Esophagus (tissue), 2 donors: ENCODE data around the gene KCNIP3. TPM values are rescaled to one million over a fixed set of nuclear protein-coding genes. Genes with fewer than 3 reads are reported as not detected.
A peak's percentile ranks its signal among the peaks of the same experiment; 100 is the strongest.

ENCODE experiments used
- H3K27ac ChIP-seq, 2 donors: one replicate each; pipeline ENCODE4 v1.5.1; 2013; ENCODE audit warnings: low read depth in 2 of 2, mild to moderate bottlenecking in 2 of 2, inconsistent platforms in 1 of 2, low read length in 1 of 2, moderate library complexity in 1 of 2
- H3K27me3 ChIP-seq, 2 donors: one replicate each; pipeline ENCODE4 v1.6.1; 2013; ENCODE audit warnings: low read length in 2 of 2, control low read depth in 1 of 2, mild to moderate bottlenecking in 1 of 2; ENCODE audit not compliant: insufficient read depth in 2 of 2, control insufficient read depth in 1 of 2
- H3K36me3 ChIP-seq, 2 donors: one replicate each; pipeline ENCODE4 v1.6.1; 2013; ENCODE audit warnings: low read length in 1 of 2; ENCODE audit not compliant: control insufficient read depth in 2 of 2, insufficient read depth in 2 of 2
- H3K4me1 ChIP-seq, 2 donors: one replicate each; pipeline ENCODE4 v1.6.1; 2013; ENCODE audit warnings: low read length in 1 of 2; ENCODE audit not compliant: control insufficient read depth in 2 of 2, insufficient read depth in 2 of 2
- H3K4me3 ChIP-seq, 2 donors: one replicate each; pipeline ENCODE4 v1.5.1; 2013; ENCODE audit warnings: low read length in 2 of 2, mild to moderate bottlenecking in 2 of 2, low read depth in 1 of 2, moderate library complexity in 1 of 2
- H3K9me3 ChIP-seq, 2 donors: one replicate each; pipeline ENCODE4 v1.6.1; 2013; ENCODE audit warnings: mild to moderate bottlenecking in 2 of 2, low read depth in 1 of 2, low read length in 1 of 2, moderate library complexity in 1 of 2; ENCODE audit not compliant: control insufficient read depth in 2 of 2, insufficient read depth in 1 of 2
- WGBS, 2 donors: extraction: QIAGEN DNeasy Blood & Tissue Kit; methylation state at CpG; one replicate each; pipeline ENCODE4 v1.1.7; 2013; 5-methylcytosine and 5-hydroxymethylcytosine counted together
- polyA plus RNA-seq, 2 donors: library from polyadenylated mRNA; stranded (reverse); fragments of 200-250 nt; gene quantifications; one replicate each; pipeline ENCODE4 v1.2.3, GENCODE V29; 2013
- donor health status: healthy with polysubstance abuse.
- donor health status: Bipolar disorder and iron deficiency.

Gene KCNIP3
- polyA plus RNA-seq, 2 donors = 2.0 to 2.2 TPM

DNA sequence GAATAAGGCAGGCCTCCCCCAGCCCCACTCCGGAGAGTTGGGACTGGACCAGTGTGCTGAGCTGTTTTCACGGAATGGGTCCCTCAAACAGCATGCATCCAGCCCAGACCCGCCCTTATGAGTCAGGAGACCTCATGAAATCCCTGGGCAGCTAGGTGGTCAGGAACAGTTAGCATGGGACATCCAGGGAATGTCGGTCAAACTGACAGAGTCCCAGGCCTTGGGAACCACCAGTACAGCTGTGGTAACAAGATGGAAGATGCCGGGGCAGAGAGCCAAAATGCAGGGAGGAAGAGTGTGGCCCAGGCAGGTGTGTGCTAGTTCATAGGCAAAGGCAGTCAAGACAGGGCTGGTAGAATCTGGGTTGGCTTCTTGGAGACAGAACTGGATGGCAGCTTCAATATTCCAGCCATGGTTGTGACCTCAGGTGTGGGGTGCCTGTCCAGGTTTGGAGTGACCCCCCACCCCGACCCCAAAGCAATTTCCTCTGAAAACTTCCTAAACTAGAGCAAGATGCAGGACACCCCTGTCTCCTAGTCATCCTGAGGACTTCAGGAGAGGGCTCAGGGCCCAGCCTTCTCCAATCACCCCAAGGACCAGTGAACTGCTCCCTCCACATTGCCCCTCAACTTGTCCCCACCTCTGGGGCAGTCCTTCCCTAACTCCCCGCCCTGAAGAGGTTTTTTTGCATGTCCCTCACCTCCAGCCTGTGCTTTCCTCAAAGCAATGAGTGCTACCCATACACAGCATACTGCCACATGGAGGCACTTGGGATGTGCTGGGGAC, 46.5 kb downstream of the KCNIP3 start:
- peaks cover 0 to 5% of the 10 kb centered on the region in 2 donors for H3K4me1 ChIP-seq
- H3K36me3 ChIP-seq = no peaks in the 10 kb centered on the region
- H3K4me3 ChIP-seq = no peak overlapping the region
- peaks cover 0 to 7% of the 10 kb centered on the region in 2 donors for H3K27me3 ChIP-seq
- H3K27ac ChIP-seq = no peak overlapping the region
- peaks cover 0 to 2% of the 10 kb centered on the region in 2 donors for H3K9me3 ChIP-seq
- 79 to 85% methylated on average over 7 of the region's 7 CpGs for WGBS, 2 donors

DNA sequence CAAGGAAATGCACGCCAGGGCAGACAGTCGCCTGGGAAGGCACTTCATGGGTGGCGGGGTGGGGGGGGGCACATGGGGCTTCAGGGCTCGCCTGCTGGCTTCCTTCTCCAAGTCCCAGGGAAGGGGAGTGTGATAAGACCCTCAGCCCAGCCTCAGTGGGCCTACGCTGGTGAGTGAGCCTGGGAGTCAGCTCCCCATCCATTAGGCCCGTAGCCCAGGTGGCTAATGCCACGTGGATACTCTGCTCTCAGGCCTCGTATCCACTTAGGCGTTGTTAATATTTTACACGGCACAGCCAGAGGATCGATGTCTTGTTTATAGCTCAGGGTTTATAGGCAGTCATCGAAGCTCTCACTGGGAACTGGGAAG, 47.1 kb downstream of the KCNIP3 start:
- H3K27ac ChIP-seq = no peak overlapping the region
- peaks cover 0 to 7% of the 10 kb centered on the region in 2 donors for H3K27me3 ChIP-seq
- H3K9me3 ChIP-seq = peaks cover 0 to 2% of the 10 kb centered on the region in 2 donors
- peaks cover 0 to 5% of the 10 kb centered on the region in 2 donors for H3K4me1 ChIP-seq
- H3K36me3 ChIP-seq = no peaks in the 10 kb centered on the region
- WGBS, 2 donors = 76 to 88% methylated on average over 12 of the region's 12 CpGs
- H3K4me3 ChIP-seq = no peak overlapping the region

DNA sequence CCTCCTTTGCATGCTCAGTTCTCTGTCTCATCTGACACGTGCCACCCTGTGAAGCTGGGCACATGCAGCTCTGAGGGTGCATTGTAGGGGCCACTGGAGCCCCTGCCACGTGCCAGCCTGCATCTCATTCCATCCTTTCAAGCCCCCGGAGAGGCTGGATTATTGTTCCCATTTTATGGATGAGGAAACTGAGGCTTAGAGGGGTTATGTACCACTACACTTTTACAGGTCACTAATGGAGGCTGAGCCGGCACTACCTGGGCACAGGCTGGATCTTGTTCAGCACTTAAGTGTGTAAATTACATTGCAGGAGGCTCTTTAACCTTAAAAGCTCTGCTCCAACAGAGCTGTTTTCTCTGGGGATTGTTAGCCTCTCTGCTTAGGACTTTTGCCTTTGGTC, 47.5 kb downstream of the KCNIP3 start:
- Histone ChIP-seq H3K27me3 (peaks cover 0 to 7% of the 10 kb centered on the region in 2 donors), H3K9me3 (peaks cover 0 to 2% of the 10 kb centered on the region in 2 donors), H3K27ac (no peak overlapping the region), H3K4me1 (peaks cover 0 to 5% of the 10 kb centered on the region in 2 donors), H3K4me3 (no peak overlapping the region), H3K36me3 (no peaks in the 10 kb centered on the region)
- 80 to 84% methylated on average over 4 of the region's 4 CpGs for WGBS, 2 donors

DNA sequence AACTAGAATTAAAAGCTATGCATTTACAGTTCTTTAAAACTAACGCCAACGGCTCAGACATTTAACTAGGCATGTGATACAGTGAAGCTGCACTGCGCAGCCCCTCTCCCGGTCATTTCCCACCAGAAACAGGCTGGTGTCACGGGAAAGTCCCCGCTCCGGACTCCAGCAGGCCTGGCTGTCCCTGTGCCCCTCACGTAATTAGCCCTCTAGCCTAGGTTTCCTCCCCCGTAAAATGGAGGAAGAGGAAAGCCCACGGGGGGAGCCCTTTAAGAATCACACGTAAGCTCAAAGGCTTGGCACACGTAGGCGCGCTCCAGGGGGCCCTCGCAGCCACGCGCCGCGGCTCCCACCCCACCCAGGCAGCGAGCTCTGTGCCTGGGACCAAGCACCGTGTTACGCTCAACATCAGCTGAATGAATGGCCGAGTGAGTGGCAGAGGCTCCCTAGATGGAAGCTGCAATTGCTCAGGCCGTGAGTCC, 48.0 kb downstream of the KCNIP3 start:
- H3K4me1 ChIP-seq = peaks cover 0 to 5% of the 10 kb centered on the region in 2 donors
- H3K9me3 ChIP-seq = peaks cover 0 to 2% of the 10 kb centered on the region in 2 donors
- H3K36me3 ChIP-seq = no peaks in the 10 kb centered on the region
- WGBS, 2 donors = 14 to 20% methylated on average over 24 of the region's 24 CpGs
- peak overlapping the region in 1 of 2 donors; percentile 47 for H3K4me3 ChIP-seq
- peaks cover 0 to 7% of the 10 kb centered on the region in 2 donors for H3K27me3 ChIP-seq
- peak overlapping the region in 1 of 2 donors; percentile 3 for H3K27ac ChIP-seq

DNA sequence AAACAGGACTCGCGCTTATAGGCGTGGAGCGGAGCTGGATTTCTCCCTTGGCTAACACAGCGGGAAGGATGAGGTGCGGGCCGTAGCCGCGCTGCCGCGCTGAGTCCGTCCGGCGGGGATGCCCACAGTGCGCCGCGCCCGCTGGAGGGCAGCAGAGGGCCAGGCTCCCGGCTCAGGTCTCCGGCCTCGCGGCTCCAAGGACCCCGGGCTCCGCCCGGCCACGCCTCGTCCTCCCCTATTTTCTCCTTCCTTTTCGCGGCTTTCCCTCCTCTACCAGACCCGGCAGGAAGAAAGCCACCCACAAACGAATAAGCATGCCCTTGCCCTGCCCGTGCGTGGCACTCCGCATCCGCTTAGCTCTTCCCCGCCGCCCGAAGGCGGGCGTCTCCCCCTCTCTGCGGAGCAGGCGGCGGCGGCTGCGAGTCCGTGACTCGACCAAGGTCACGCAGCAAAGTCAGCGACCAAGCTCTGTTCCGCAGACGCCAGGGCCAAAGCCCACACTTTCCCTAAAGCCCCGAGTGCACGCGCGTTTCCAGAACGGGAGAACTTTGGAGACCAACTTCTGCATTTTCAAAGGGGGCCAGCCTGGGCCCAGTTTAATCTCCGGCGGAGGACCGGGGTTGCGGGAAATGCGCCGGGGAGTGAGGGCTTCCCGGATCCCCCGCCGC, 48.5 kb downstream of the KCNIP3 start:
- Histone ChIP-seq H3K27ac (peak overlapping the region; percentile 18 to 68), H3K4me3 (peak overlapping the region; percentile 47 to 50), H3K27me3 (peaks cover 0 to 3% of the 10 kb centered on the region in 2 donors), H3K9me3 (peaks cover 0 to 2% of the 10 kb centered on the region in 2 donors), H3K36me3 (no peaks in the 10 kb centered on the region), H3K4me1 (peaks cover 0 to 5% of the 10 kb centered on the region in 2 donors)
- 1% methylated on average over 54 to 65 of the region's 65 CpGs for WGBS, 2 donors

DNA sequence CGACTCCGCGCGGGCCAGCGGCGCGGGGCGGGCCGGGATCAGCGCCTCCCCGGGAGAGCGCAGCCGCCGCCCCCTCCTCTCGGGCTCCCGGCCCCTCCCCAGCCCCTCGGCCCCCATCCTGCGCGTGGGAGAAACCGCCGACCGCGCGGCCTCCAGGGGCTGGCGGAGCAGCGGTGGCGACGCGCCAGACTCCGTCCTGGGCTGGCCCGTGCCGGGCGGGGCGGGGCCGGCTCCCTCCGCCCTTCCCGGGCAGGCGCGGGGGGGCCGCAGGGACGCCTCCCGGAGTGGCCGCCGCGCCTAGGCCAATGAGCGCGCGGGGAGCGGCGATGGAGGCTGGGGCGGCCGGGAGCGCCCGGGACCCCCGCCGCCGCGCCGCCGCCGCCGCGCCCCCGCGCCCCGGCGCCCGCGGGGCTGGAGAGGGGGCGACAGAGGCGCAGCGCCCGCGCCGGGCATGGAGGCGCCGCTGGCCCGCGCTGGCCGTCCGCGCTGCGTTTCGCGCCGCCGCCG, 49.1 kb downstream of the KCNIP3 start:
- no peaks in the 10 kb centered on the region for H3K36me3 ChIP-seq
- WGBS, 2 donors = 0 to 1% methylated on average over 44 to 88 of the region's 88 CpGs
- peak overlapping the region; percentile 18 to 68 for H3K27ac ChIP-seq
- H3K4me3 ChIP-seq = peak overlapping the region; percentile 47 to 50
- no peaks in the 10 kb centered on the region for H3K27me3 ChIP-seq
- peaks cover 0 to 5% of the 10 kb centered on the region in 2 donors for H3K4me1 ChIP-seq
- peaks cover 0 to 2% of the 10 kb centered on the region in 2 donors for H3K9me3 ChIP-seq

DNA sequence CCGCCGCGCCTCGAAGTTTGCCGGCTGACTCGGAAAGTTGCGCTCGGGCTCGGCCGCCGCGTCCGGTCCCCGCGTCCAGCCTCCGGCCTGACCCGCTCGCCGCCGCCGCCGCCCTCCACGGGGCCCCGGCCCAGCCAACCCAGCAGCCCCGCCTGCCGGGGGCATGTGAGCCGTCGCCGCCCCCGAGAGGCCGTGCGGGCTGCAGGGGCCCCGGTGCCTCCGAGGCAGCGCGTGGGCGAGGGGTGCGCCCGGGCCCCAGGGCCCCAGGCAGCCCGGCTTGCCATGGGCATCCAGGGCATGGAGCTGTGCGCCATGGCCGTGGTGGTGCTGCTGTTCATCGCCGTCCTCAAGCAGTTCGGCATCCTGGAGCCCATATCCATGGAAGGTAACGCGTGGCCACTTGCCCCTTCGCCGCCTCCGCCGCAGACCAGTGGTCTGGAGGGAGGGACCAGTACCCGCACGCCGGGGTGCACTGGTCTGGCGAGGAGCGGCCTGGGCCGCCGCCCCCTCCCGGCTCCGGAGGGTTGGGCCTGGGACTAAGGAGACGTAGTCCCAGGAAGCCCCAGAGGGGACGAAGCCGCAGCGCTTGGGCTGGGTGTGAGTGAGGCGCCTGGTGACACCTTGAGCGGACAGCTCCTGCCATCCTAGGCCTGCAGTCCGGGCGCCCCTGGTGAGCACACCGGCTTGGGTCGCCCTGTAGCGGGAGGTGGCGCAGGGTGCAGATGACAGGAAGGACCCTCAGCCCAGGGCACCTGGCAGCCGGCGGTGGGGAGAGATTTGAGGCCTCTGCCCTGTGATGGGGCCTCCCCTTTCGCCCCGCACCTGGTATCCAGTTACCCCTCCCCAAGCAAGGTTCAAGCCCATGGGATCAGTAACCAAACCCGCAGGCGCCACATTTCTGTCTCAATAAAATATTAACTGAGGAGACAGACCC, 49.9 kb downstream of the KCNIP3 start:
- Histone ChIP-seq H3K4me3 (peak overlapping the region; percentile 38 to 50), H3K27ac (peak overlapping the region in 1 of 2 donors; percentile 44), H3K4me1 (peaks cover 0 to 5% of the 10 kb centered on the region in 2 donors), H3K36me3 (no peaks in the 10 kb centered on the region), H3K9me3 (peaks cover 0 to 2% of the 10 kb centered on the region in 2 donors), H3K27me3 (no peaks in the 10 kb centered on the region)
- WGBS, 2 donors = 21 to 25% methylated on average over 63 to 78 of the region's 78 CpGs

DNA sequence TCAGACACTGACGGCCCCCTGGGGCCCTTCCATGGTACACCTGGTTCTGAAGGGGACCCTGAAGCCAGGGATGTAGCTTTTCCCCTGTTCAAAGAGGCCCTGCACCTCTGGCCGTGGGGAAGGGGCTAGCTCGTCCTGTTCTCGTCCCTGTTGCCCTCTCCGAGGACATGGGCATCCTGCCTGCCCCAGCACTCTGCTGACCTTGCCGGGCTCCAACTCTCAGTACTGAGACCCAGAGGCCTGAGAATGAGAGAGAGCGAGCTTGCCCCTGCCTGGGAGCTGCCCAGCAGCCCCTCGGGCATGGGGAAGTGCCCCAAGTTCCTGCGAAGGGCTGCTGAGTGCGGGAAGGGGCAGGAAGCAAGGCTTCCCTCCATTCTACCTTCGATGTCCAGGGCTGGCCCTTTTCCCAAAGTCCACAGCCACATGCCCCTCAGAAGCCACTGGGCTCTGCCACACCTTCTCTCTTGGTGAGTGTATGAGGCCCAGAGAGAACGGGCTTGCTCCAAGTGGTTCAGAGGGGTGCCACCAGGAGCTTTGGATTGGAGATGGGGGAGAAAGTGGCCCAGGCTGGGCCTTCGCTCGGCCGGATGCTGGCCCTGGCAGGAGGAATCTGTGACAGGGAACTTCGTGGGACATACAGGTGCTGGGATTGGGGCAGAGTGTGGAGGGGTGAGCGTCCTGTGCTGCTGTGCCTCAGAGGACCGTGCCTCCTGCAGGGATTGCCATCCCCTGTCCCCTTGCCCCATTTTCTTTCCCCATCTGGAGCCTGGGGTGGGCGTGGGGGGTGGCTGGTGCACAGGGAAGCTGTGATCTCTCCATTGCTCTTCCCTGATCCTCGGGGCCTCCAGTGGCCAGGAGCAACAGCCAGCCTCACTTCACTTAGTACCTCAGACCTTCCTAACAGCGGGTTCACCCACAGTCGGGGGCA, 50.8 kb downstream of the KCNIP3 start:
- no peaks in the 10 kb centered on the region for H3K36me3 ChIP-seq
- H3K9me3 ChIP-seq = peaks cover 0 to 2% of the 10 kb centered on the region in 2 donors
- 73 to 74% methylated on average over 22 of the region's 22 CpGs for WGBS, 2 donors
- H3K27me3 ChIP-seq = no peaks in the 10 kb centered on the region
- peaks cover 0 to 5% of the 10 kb centered on the region in 2 donors for H3K4me1 ChIP-seq
- H3K4me3 ChIP-seq = no peak overlapping the region
- H3K27ac ChIP-seq = no peak overlapping the region
